ENCODE data around the gene ZDHHC11.

DNA sequence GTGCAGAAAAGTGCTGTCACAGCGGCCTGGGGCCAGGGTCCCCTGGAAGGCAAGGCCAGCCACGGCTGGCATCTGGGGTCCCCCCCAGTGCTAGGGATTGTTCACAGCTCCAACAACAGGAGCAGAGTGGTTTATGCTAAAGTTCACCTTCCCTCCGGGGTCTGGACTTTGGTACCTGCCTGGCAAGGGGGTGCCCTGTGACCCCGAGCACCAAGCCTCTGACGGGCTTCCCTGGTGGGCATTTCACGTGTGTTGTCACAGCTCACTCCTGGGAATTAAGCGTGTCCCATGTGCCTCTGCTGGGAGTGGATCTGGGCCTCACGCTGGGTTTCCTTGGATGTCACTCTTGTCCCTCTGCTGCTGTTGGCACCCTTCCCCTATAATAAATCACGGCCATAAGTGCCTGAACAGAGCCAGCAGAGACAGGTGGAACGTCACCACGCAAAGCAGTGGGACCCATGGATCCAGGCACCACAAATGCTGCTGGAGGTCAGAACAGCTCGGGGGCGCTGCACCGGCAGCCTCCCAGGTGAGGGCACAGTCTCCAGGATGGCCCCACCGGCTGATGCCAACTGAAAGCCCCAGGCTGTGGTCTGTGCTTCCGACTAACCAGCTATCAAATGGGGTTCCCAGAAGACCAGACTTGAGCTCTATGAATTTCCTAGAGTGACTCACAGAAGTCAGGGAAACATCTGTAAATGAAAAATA lies 17.8 kb upstream of the ZDHHC11 start:
- no peak for TF ChIP-seq EP300 (IDR thresholded peaks at IDR 0.05)
- TF ChIP-seq, protein P1, sequence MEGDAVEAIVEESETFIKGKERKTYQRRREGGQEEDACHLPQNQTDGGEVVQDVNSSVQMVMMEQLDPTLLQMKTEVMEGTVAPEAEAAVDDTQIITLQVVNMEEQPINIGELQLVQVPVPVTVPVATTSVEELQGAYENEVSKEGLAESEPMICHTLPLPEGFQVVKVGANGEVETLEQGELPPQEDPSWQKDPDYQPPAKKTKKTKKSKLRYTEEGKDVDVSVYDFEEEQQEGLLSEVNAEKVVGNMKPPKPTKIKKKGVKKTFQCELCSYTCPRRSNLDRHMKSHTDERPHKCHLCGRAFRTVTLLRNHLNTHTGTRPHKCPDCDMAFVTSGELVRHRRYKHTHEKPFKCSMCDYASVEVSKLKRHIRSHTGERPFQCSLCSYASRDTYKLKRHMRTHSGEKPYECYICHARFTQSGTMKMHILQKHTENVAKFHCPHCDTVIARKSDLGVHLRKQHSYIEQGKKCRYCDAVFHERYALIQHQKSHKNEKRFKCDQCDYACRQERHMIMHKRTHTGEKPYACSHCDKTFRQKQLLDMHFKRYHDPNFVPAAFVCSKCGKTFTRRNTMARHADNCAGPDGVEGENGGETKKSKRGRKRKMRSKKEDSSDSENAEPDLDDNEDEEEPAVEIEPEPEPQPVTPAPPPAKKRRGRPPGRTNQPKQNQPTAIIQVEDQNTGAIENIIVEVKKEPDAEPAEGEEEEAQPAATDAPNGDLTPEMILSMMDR (IDR thresholded peaks at IDR 0.05) = no peak

Measured in upper lobe of left lung (tissue), 4 donors.